Endothelial cell of umbilical vein (primary cell): ENCODE data around the gene ENTREP1.

Source experiments
- CTCF ChIP-seq, 2 donors: IDR thresholded peaks; 1 replicate in 1 of 2; 2 replicates in 1 of 2; pipeline ENCODE4 v1.5.1; 2011; ENCODE audit warnings: low read length in 2 of 2, mild to moderate bottlenecking in 2 of 2, moderate library complexity in 2 of 2, control low read depth in 1 of 2, inconsistent platforms in 1 of 2, low read depth in 1 of 2; ENCODE audit not compliant: insufficient read depth in 1 of 2; ENCODE audit errors: extremely low read depth in 1 of 2
- EZH2 ChIP-seq: IDR thresholded peaks from 2 replicates; pipeline ENCODE4 v1.6.1; 2012; ENCODE audit warnings: borderline replicate concordance, low read depth, mild to moderate bottlenecking, moderate library complexity, low read length, inconsistent platforms; ENCODE audit not compliant: severe bottlenecking
- FOS ChIP-seq: IDR thresholded peaks from 2 replicates; pipeline ENCODE4 v1.6.1; 2011; ENCODE audit warnings: mild to moderate bottlenecking, low read length, moderate library complexity, borderline replicate concordance; ENCODE audit not compliant: insufficient read depth
- GATA2 ChIP-seq: IDR thresholded peaks from 2 replicates; pipeline ENCODE4 v1.7.0; 2011; ENCODE audit warnings: low read depth, mild to moderate bottlenecking, moderate library complexity, mixed read lengths, low read length; ENCODE audit not compliant: insufficient read length, insufficient read depth
- JUN ChIP-seq: IDR thresholded peaks from 2 replicates; pipeline ENCODE4 v1.6.1; 2011; ENCODE audit warnings: borderline replicate concordance, low read depth; ENCODE audit not compliant: insufficient read length, insufficient read depth
- MAX ChIP-seq: IDR thresholded peaks from 2 replicates; pipeline ENCODE4 v1.6.1; 2011; ENCODE audit not compliant: insufficient read depth, insufficient read length
- MYC ChIP-seq: IDR thresholded peaks from one replicate; pipeline ENCODE4 v1.6.1; 2011; ENCODE audit warnings: mild to moderate bottlenecking, low read depth, low read length
- POLR2A ChIP-seq: IDR thresholded peaks from 2 replicates; pipeline ENCODE4 v1.6.1; 2012; ENCODE audit warnings: low read depth, mild to moderate bottlenecking, control low read depth, low read length
- POLR2AphosphoS5 ChIP-seq: IDR thresholded peaks from 2 replicates; pipeline ENCODE4 v1.6.1; 2012; ENCODE audit warnings: low read depth, mild to moderate bottlenecking, control low read depth, low read length, moderate library complexity; ENCODE audit not compliant: insufficient read depth

GRCh38 chr9:69393425-69393824 is 68.4 kb downstream of the ENTREP1 start:
- TF ChIP-seq CTCF (IDR thresholded peaks at IDR 0.05; ENCODE audit: extremely low read depth in 1 of 2, insufficient read depth in 1 of 2, low read depth in 1 of 2, low read length in 2 of 2) (no peak), POLR2A (no peak), POLR2AphosphoS5 (no peak), EZH2 (no peak), FOS (no peak), MAX (no peak), JUN (no peak), MYC (no peak), GATA2 (no peak)
